ENCODE data around the gene VASN. TPM values are rescaled to one million over a fixed set of nuclear protein-coding genes. Genes with fewer than 3 reads are reported as not detected.
A peak's percentile ranks its signal among the peaks of the same experiment; 100 is the strongest.

The VASN gene
- total RNA-seq, 1 experiment from 2014 or later, result 5.4 TPM

GRCh38 chr16:4345836-4346781 is 25.5 kb upstream of the VASN start:
- ChIA-PET CTCF (no interaction called here), POLR2A (ENCODE audit: low non-redundant PET) (no interaction called here)
- TF ChIP-seq CTCF (conservative IDR thresholded peaks at IDR 0.05; ENCODE audit: low read depth, low read length), result no peak
- TF ChIP-seq EZH2 (IDR thresholded peaks at IDR 0.05; ENCODE audit: borderline replicate concordance, low read depth, low read length, poor library complexity, severe bottlenecking), result no peak
- BruUV-seq (replicated peaks), result no TSS peak
- Histone ChIP-seq H3K4me1 (ENCODE audit: insufficient read depth, low read length, poor library complexity, severe bottlenecking) (no peaks in the 10 kb centered on the region), H3K27me3 (replicated peaks; ENCODE audit: insufficient read depth, low read depth, low read length, poor library complexity) (no peaks in the 10 kb centered on the region), H3K4me3 (ENCODE audit: low read depth, low read length, poor library complexity, severe bottlenecking) (no peak overlapping the region), H3K9me3 (ENCODE audit: low read depth, low read length, poor library complexity, severe bottlenecking) (no peaks in the 10 kb centered on the region), H3K27ac (ENCODE audit: low read depth, low read length, poor library complexity, severe bottlenecking) (no peak overlapping the region), H3K36me3 (ENCODE audit: insufficient read depth, low read length, poor library complexity, severe bottlenecking) (peaks cover 12% of the 10 kb centered on the region)
- no peak for DNase-seq (ENCODE audit: low spot score)
- intact Hi-C loops (cut with micrococcal nuclease; ENCODE audit: unreplicated experiment), result no loop called here

GRCh38 chr16:4347010-4347409 is 24.6 kb upstream of the VASN start:
- CTCF ChIA-PET, result no interaction called here
- intact Hi-C loops (cut with micrococcal nuclease; ENCODE audit: unreplicated experiment), result no loop called here
- H3K36me3 ChIP-seq (ENCODE audit: insufficient read depth, low read length, poor library complexity, severe bottlenecking), result peaks cover 9% of the 10 kb centered on the region
- H3K4me1 ChIP-seq (ENCODE audit: insufficient read depth, low read length, poor library complexity, severe bottlenecking), result peaks cover 4% of the 10 kb centered on the region
- no TSS peak for BruUV-seq (replicated peaks)
- no peak overlapping the region for H3K27ac ChIP-seq (ENCODE audit: low read depth, low read length, poor library complexity, severe bottlenecking)
- no peaks in the 10 kb centered on the region for H3K27me3 ChIP-seq (replicated peaks; ENCODE audit: insufficient read depth, low read depth, low read length, poor library complexity)
- TF ChIP-seq CTCF (conservative IDR thresholded peaks at IDR 0.05; ENCODE audit: low read depth, low read length) (no peak), EZH2 (IDR thresholded peaks at IDR 0.05; ENCODE audit: borderline replicate concordance, low read depth, low read length, poor library complexity, severe bottlenecking) (no peak)
- H3K9me3 ChIP-seq (ENCODE audit: low read depth, low read length, poor library complexity, severe bottlenecking), result no peaks in the 10 kb centered on the region
- DNase-seq (ENCODE audit: low spot score), result no peak
- POLR2A ChIA-PET (ENCODE audit: low non-redundant PET), result no interaction called here
- no peak overlapping the region for H3K4me3 ChIP-seq (ENCODE audit: low read depth, low read length, poor library complexity, severe bottlenecking)

GRCh38 chr16:4347765-4348509 is 23.7 kb upstream of the VASN start:
- peaks cover 4% of the 10 kb centered on the region for H3K4me1 ChIP-seq (ENCODE audit: insufficient read depth, low read length, poor library complexity, severe bottlenecking)
- H3K9me3 ChIP-seq (ENCODE audit: low read depth, low read length, poor library complexity, severe bottlenecking), result no peaks in the 10 kb centered on the region
- peaks cover 9% of the 10 kb centered on the region for H3K36me3 ChIP-seq (ENCODE audit: insufficient read depth, low read length, poor library complexity, severe bottlenecking)
- no peaks in the 10 kb centered on the region for H3K27me3 ChIP-seq (replicated peaks; ENCODE audit: insufficient read depth, low read depth, low read length, poor library complexity)
- no peak for DNase-seq (ENCODE audit: low spot score)
- CTCF ChIA-PET, result no interaction called here
- POLR2A ChIA-PET (ENCODE audit: low non-redundant PET), result interaction anchor here (0.6 kb wide), 1 partner anchor 20 kb away, joined by 7 read pairs; no protein-coding TSS in a partner anchor
- no peak overlapping the region for H3K4me3 ChIP-seq (ENCODE audit: low read depth, low read length, poor library complexity, severe bottlenecking)
- H3K27ac ChIP-seq (ENCODE audit: low read depth, low read length, poor library complexity, severe bottlenecking), result no peak overlapping the region
- TF ChIP-seq EZH2 (IDR thresholded peaks at IDR 0.05; ENCODE audit: borderline replicate concordance, low read depth, low read length, poor library complexity, severe bottlenecking) (no peak), CTCF (conservative IDR thresholded peaks at IDR 0.05; ENCODE audit: low read depth, low read length) (no peak)
- BruUV-seq (replicated peaks), result TSS peak; percentile 8
- intact Hi-C loops (cut with micrococcal nuclease; ENCODE audit: unreplicated experiment), result no loop called here

Measured in A673 (cell line).